Measurements from ENCODE around the gene ATRIP. TPM values are rescaled to one million over a fixed set of nuclear protein-coding genes. Genes with fewer than 3 reads are reported as not detected.
A peak's percentile ranks its signal among the peaks of the same experiment; 100 is the strongest.

ATRIP gene
- total and polyA plus RNA-seq, 2 of the 4 experiments (the other 2 are of a cell fraction) = 6.8 to 10.8 TPM

DNA sequence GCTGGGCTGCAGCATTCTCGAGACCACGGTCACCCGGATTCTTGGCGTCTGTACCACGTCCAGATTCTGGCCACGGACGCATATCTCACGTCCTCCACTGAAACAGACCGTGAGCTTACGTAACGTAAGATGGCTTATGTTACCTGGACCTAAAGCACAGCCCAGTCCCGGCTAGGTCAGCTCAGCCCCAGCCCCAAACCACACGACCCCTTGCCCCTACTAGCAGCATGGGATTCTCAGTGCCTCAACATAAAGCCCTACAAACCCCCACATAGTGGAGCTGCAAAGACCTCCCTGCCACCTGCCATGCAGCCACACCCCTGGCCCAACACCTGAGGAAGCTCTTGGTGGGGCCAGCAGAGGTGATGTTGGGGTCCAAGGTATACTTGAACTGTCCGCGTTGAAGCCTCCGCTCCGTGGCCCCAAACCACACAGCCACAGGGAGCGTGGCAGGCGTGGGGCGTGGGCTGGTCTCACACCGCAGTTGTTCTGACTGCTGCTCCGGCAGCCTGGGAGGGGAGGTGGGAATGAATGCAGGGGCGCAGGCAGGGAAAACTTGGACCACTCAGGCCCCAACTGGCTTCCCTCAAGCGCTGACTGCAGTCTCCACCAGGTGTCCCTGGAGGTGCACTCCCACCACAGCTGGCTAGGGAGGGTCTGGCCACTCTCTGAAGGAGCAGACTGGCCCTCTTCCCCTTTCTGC is 31.1 kb upstream of the ATRIP start:
- Histone ChIP-seq H2BK5ac (ENCODE audit: low read depth, low read length, poor library complexity, severe bottlenecking) (no peak overlapping the region), H3K56ac (ENCODE audit: extremely low read depth, insufficient read depth, low read length) (no peak overlapping the region), H2AK9ac (replicated peaks; ENCODE audit: low read depth, low read length, poor library complexity) (no peak overlapping the region), H3K9me1 (ENCODE audit: insufficient read depth, low read length) (no peaks in the 10 kb centered on the region), H3K4me2 (ENCODE audit: low read depth, low read length) (no peak overlapping the region), H3K18ac (ENCODE audit: low read depth, low read length) (no peak overlapping the region), H3K23ac (ENCODE audit: low read depth, low read length) (no peak overlapping the region), H4K5ac (ENCODE audit: low read depth, low read length) (no peak overlapping the region), H3K36me3 (ENCODE audit: control insufficient read depth, insufficient read depth, low read length) (peaks cover 66% of the 10 kb centered on the region), H3K9me3 (ENCODE audit: control insufficient read depth, insufficient read depth, low read length) (no peaks in the 10 kb centered on the region), H3K27me3 (ENCODE audit: control insufficient read depth, insufficient read depth, low read length) (no peaks in the 10 kb centered on the region), H3K9ac (ENCODE audit: low read depth, low read length) (no peak overlapping the region), H3K27ac (ENCODE audit: insufficient read depth, low read length) (no peak overlapping the region), H4K91ac (ENCODE audit: insufficient read depth, low read depth, low read length) (no peak overlapping the region), H4K20me1 (ENCODE audit: insufficient read depth, low read length) (no peaks in the 10 kb centered on the region; the same call in 1 of the 2 replicates), H3K4me3 (ENCODE audit: insufficient read depth, low read depth, low read length) (no peak overlapping the region), H2BK120ac (ENCODE audit: low read depth, low read length) (no peak overlapping the region), H3K79me1 (ENCODE audit: low read depth in 1 of 2, low read length in 2 of 2) (no peaks in the 10 kb centered on the region), H3K4me1 (ENCODE audit: control insufficient read depth, insufficient read depth, low read length) (no peaks in the 10 kb centered on the region), H3K4ac (ENCODE audit: low read depth, low read length) (no peak overlapping the region), H2BK15ac (ENCODE audit: low read depth, low read length) (no peak overlapping the region), H2AFZ (replicated peaks; ENCODE audit: low read length, poor library complexity) (peak overlapping the region; percentile 11), H4K8ac (ENCODE audit: low read depth in 2 of 2, low read length in 2 of 2) (no peak overlapping the region), H2AK5ac (ENCODE audit: low read depth, low read length) (no peak overlapping the region), H3K14ac (replicated peaks; ENCODE audit: low read depth, low read length) (no peak overlapping the region), H2BK20ac (ENCODE audit: low read depth, low read length) (no peak overlapping the region)
- ATAC-seq (ENCODE audit: low read depth) (no peak), DNase-seq (no peak)
- CTCF ChIA-PET = interaction anchor here (1.0 to 1.1 kb wide), 2 partner anchors 15 to 20 kb away, joined by 3 to 4 read pairs; no protein-coding TSS in a partner anchor
- dilution Hi-C loops (cut with HindIII; ENCODE audit: low sequenced_read_pairs, unreplicated experiment) = no loop called here
- POLR2A ChIA-PET (ENCODE audit: unreplicated experiment) = interaction anchor here (0.5 kb wide), 1 partner anchor 11 kb away, joined by 3 read pairs; no protein-coding TSS in a partner anchor
- 100% methylated on average over 8 of the region's 24 CpGs; no CpG with 5 or more reads in 1 of the 2 experiments for WGBS, 2 experiments (ENCODE audit: extremely low coverage in 2 of 2, insufficient read length in 1 of 2)
- BruUV-seq (replicated peaks) = TSS peak; percentile 39
- intact Hi-C loops (cut with micrococcal nuclease) = no loop called here
- TF ChIP-seq RCOR1 (IDR thresholded peaks at IDR 0.05; ENCODE audit: insufficient replicate concordance, low read length) = no peak
- no peak for TF ChIP-seq MAZ (IDR thresholded peaks at IDR 0.05; ENCODE audit: borderline replicate concordance, low read depth, low read length)
- TF ChIP-seq NFE2L2 (IDR thresholded peaks at IDR 0.05; ENCODE audit: low read depth, low read length) = no peak
- TF ChIP-seq BHLHE40 (IDR thresholded peaks at IDR 0.05; ENCODE audit: low read depth, low read length) = no peak
- no peak for TF ChIP-seq MAFK (IDR thresholded peaks at IDR 0.05; ENCODE audit: low read depth, low read length)
- TF ChIP-seq, protein P1, sequence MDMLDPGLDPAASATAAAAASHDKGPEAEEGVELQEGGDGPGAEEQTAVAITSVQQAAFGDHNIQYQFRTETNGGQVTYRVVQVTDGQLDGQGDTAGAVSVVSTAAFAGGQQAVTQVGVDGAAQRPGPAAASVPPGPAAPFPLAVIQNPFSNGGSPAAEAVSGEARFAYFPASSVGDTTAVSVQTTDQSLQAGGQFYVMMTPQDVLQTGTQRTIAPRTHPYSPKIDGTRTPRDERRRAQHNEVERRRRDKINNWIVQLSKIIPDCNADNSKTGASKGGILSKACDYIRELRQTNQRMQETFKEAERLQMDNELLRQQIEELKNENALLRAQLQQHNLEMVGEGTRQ (IDR thresholded peaks at IDR 0.05; ENCODE audit: low read depth, low read length) = no peak
- no peak for TF ChIP-seq POLR2A (IDR thresholded peaks at IDR 0.05; ENCODE audit: low read depth, low read length)
- TF ChIP-seq MXI1 (IDR thresholded peaks at IDR 0.05; ENCODE audit: borderline replicate concordance, low read depth, low read length) = no peak
- no peak for TF ChIP-seq RFX5 (IDR thresholded peaks at IDR 0.05; ENCODE audit: low read depth, low read length)
- TF ChIP-seq CEBPB (IDR thresholded peaks at IDR 0.05; ENCODE audit: low read depth, low read length) = no peak
- TF ChIP-seq FOS (IDR thresholded peaks at IDR 0.05; ENCODE audit: low read depth, low read length) = no peak
- in situ Hi-C loops (cut with MboI; ENCODE audit: low sequenced_read_pairs) = no loop called here

Measured in IMR-90 (cell line).